Femur (tissue), 1 donor: ENCODE measurements around the gene BIN2.

Experiments used
- DNase-seq: peaks from one replicate; pipeline ENCODE4 v3.0.0-alpha.2; 2017

The BIN2 gene

DNA sequence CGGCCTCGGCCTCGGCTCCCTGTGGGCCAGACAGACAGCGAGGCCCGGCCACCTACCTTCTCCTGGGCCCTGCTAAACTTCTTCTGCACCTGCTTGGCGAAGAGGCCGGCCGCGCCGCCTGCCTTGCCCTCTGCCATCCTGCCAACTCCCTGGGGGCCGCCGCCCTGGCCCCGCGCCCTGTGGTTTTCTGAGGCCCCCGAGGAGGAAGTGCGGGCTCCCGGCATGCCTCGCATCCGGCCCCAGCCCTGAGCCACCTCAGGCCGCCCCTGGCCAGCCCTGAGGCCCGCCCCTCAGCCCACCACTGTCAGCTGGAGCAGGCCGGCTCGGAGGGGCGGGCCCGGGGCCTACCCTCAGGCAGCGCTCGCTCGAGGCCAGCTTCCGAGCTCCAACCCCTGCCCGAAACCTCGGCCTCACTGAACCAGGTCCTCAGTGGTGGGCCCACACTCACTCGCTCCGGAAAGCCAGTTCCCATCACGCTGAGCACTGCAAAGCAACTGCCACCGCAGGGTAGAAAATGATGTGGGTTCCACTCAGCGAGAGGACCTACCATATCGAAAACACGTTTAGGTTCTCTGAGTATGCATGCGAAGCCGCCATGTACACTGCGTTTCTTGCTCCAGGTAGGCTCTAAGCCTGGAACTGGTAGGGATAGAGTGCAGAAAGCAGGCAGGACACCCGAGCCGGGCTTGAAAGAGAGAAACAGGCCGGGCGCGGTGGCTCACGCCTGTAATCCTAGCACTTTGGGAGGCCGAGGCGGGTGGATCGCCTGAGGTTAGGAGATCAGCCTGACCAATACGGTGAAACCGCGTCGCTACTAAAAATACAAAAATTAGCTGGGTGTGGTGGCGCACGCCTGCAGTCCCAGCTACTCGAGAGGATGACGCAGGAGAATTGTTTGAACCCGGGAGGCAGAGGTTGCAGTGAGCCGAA is at the start of gene BIN2:
BIN2 (minus strand) TSS at position 209 of the 930 bp plus-strand sequence; CDS start at position 137, 72 bp downstream.
- peak; percentile 63 for DNase-seq

DNA sequence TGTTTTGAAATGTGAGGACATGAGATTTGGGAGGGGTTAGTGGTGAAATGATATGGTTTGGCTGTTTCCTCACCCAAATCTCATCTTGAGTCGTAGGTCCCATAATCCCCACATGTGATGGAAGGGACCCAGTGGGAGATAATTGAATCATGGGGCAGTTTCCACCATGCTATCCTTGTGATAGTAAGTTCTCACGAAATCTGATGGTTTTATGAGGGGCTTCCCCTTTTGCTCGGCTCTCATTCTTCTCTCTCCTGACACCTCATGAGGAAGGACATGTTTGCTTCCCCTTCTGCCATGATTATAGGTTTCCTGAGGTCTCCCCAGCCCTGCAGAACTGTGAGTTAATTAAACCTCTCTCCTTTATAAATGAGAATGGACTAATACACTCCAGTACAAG is 49.2 kb upstream of the BIN2 start:
- no peak for DNase-seq

GRCh38 chr12:51372021-51372420 is 48.0 kb upstream of the BIN2 start:
- DNase-seq = no peak

- DNase-seq = peak; percentile 70
These were observed 47.5 kb upstream of the BIN2 start for GRCh38 chr12:51371295-51371953.

DNA sequence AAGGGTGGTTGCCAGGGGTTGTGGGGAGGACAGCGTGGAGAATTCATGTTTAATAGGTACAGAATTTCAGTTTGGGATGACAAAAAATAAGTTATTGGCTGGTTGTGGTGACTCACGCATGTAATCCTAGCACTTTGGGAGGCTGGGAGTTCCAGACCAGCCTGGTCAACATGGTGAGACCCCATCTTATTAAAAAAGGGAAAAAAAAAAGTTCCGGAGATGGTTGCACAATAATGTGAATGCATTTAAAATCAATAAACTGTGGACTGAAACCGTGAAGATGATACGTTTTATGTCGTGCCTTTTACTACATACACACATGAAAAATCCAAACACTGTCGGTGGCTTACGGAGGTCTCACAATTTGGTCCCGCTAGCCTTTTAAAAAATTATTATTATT is 46.7 kb upstream of the BIN2 start:
- no peak for DNase-seq

DNA sequence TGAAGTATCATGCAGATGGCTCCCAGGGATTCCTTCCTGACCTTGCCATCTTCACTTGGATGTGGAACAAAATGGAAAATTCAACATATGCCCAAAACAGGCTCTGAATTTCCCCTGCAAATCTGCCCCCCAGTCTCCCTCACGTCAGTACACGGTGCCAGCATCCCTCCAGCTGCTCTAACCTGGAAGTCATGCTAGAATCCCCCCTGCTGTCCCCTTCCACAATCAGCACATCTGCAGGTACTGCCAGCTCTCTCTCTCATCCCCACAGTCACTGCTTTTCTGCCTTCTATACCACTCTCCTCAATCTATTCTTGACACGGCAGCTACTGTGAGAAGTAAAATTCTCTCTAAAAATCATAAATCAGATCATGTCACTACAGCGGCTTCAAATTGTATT is 45.6 kb upstream of the BIN2 start:
- no peak for DNase-seq

DNA sequence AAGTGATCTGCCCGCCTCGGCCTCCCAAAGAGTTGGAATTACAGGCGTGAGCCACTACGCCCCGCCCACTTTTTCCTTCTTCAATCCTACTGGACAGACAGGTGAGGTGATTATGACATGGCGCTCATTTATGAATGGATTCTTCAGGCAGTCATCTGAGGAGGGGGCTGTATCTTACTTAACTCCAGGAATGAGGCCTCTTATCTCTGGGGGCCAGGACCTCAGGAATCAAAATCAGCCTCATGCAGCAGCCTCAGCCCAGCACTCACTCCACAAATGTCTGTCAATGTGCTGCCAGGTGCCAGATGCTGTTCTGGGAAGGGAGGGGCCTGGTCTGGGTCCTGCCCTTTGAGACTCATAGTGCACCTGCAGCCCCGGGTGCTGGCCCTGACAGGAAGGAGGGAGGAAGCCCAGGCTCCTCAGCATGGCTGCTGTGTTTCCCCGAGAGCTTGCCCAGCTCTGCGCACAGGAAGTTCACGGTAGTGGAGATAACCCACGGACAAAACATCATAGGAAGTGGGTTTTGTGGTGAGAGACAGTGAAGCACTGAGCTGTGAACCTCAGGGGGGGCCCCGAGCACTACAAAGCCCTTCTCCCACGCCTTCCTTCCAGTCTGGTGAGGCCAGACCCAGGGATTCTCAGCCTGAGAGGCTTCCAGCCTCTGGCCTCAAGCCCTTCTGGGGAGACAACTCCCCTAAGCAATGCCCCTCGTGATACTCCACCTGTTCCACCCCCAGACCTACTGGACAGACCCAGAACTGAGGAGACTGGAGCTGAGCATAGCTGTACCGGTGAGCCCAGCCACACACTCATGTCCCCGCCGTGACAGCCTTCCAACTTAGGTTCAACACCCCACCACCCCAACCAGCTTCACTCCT is 44.9 kb upstream of the BIN2 start:
- DNase-seq = peak; percentile 77

DNA sequence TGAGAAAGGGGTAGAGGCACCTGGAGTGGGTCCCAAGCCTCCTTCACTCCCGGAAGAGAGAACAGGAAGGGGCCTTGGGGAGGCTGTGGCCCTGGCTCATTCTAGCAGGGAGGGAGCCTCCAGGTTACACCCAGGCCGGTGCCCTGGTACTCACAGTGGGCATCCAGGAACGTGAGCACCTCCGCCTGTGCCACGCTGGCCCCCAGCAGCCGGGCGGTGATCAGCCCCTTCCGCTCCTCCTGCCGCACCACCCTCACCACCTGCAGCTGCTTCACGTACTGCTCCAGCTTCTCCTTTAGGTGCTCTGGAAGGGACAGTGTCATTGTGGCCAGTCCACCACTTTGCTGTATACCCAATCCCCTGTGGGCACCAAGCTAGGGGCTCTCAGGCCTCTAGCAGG is 41.3 kb upstream of the BIN2 start:
- DNase-seq = no peak

- no peak for DNase-seq
These were observed 40.0 kb upstream of the BIN2 start for GRCh38 chr12:51364001-51364400.

DNA sequence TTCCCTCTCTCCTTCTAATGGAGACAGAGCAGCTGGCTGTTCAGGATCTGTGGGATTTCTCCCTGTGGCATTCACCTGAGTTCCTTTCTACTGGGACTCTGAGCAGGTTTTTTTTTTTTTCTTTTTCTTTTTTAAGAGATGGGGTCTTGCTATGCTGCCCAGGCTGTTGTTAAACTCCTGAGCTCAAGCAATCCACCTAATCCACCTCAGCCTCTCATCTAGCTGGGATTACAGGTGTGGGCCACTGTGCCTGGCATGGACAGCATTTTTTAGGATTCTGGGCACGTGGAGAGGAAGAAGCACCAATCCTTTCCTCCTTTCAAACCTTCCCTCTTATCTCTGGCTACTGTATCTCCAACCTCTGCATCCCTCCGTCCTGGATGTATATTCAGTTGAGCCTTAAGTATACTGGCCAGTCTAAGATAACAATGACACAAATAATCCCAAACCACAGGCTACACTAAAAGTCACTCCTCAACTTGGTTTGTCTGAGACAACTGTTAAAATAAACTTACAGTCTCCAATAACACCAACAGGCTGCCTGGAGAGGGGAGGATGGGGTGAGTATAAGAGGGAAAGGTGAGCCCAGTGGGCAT is 38.9 kb upstream of the BIN2 start:
- no peak for DNase-seq

DNA sequence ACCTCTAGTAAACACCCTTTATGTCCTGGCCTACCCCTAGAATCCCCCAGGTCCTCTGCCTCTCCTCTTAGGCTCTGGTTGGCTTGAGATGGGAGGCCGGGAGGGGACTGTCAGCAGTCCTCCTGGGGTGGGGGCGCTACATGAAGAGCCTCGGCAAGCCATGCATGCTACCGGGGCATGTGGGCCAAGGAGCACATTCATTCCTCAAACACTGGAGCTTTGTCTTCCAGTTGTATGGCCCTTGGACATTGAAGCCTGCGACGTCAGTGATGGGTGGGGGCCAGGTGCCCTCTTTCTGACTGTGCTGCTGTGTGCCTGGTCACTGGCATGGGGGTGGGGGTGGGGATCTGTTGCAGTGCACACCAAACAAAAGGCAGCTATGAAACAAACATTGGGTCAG is 38.3 kb upstream of the BIN2 start:
- DNase-seq = no peak

DNA sequence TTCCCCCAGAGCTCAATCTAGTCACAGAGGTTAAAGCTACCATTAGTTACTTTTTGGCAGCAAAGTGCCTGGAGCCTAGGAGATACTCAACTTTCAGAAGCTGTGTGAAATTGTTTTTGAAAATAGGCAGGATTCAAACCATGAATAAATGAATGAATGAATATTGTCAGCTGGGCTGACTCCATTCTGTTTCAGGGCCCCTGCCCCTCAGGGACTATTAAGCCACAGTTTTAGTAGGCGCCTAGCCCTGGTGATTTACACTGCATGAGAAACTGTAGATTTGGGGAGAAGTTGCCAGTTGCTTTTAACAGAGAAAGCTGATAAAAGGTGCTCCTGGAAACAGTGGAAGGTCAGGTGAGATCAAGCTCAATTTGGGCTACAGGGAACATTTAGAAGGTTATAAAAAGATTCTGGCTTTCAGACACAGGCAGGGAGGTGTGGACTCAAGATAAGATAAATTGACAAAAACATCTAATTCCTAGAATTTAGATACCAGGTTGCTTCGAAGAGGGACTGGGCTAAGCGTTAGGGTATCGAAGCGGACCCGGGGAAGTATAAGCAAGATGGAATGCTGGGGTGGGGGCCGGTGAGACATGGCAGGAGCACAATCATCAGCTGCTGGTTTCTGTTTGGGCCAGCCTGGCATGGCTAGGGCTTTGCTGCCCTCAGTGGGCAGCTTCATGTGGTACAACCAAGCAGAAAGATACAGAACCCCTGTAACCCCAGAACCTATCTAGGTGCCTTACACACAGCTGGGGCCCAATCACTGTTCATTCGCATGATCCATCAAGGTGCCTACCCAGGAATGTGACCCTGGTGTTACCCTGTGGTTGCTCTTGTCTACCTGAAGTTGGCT is 37.4 kb upstream of the BIN2 start:
- DNase-seq = no peak

DNA sequence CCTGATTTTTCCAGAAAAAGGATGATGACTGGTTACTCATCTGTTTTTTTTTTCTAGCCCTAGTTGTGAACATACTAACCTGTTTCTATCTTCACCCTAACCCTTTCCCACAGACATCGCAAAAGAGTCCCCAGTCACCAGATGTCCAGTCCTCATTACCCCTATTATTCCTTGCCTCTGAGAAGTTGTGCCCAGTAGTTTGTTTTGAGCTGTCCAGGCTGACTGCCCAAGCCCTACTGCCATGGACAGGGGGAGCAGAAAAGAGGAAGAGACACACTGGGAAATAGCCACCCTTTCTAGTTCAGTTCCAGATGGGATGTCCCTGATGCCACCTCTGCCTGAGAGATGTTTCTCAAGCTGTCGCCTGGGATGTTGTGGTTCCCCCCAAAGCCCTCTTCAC is 36.3 kb upstream of the BIN2 start:
- no peak for DNase-seq

DNA sequence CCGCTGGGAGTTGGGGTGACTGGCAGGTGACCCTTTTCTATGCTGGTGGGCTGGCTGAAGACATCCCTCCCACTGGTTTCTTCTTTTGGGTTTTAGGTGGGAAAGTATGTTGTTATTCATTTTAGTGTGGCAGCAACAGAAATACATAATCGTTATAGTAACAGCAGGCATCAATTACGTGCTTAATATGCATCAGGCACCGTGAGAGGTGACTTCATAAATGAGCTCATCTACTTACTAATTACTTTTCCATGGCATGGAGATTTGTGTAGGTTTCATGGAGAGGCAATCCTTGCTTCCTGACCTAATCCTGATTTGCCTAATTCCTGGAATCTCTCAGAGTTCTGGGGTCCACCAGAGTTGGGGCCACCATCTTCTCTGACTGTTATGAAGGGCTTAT is 35.9 kb upstream of the BIN2 start:
- no peak for DNase-seq

DNA sequence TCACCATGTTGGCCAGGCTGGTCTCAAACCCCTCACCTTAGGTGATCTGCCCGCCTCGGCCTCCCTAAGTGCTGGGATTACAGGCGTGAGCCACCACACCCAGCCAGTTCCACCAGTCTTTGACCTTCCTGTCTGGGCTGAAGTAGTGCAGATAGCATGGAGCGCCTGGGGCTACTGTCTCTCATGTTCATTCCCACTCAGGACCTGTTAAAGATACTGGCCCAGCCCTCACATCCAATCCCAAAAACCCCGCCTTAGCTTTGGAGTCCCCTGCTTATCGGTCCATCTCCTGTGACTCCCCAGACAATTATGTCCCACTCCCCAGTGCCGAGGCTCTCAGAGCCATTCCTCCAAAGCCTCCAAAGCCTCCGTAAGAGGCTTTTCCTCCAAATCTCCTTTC is 34.5 kb upstream of the BIN2 start:
- DNase-seq = no peak

DNA sequence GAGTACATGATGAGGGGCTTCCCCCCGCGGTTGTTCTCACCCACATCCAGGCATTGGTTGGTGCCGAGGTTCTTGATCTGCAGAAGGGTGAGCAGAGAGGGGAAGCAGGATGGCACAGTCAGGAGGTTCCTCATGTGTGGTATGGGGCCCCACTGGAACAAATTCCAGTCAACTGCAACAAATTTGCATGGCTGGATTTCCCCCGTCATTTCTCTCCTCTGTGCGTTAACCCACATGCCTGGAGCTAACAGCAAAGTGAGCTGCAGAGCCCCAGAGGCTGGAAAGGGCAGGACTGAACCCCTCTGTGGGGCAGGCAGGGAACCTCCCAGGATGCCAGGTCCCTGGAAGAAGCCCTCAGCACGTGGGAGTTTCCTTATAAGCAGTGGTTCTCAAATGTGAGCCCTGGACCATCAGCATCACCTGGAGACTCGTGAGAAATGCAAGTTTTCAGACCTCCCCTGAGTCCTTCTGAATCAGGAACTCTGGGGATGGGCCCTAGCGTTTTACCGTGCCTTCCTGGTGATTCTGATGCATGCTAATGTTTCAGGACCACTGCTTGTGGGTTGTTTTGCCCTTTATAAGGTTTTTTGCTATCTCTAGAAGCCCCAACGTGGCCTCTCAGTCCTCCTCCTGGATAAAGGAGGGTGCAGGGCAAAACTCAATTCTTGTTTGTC is 33.5 kb upstream of the BIN2 start:
- DNase-seq = no peak

DNA sequence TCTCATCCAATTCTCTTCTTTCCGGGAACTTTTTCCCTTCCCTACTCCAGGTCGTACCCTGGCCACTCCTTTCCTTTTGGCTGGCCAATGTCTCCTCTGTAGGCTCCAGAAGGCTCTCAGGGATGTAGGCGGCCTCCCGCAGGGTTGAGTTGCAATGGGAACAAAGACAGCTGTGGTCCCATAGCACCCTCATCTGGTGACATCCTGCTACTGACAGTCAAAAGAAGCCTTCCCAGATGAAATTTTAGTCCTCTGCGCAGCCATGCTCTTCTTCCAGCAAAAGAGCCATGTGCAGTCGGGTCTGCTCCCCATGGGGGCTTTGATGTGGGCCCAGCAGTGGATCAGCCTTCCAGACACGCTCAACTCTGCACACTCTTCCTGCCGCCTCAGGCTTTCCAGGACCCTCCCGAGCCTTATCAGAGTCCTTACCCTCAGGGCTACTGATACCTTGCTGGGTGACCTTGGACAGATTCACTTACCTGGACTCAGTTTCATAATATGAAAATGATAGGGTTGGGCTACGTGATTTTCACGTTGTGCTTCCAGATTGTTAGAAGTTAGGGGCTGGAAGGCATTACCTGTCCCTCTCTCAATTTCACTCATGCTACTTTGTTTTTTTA is 28.0 kb upstream of the BIN2 start:
- DNase-seq = peak; percentile 38

DNA sequence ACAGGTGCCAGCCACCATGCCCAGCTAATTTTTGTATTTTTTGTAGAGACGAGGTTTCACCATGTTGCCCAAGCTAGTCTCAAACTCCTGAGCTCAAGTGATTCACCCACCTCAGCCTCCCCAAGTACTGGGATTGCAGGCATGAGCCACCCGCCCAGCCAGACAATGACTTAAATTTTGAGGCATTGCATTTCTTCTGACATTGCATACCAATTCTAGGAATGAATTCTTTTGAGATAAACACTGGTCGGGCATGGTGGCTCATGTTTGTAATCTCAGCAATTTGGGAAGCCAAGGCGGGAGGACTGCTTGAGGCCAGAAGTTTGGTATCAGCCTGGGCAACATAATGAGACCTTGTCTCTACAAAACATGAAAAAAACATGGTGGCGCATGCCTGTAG is 25.1 kb upstream of the BIN2 start:
- no peak for DNase-seq

GRCh38 chr12:51348116-51348515 is 24.1 kb upstream of the BIN2 start:
- no peak for DNase-seq

GRCh38 chr12:51346581-51346980 is 22.6 kb upstream of the BIN2 start, which contains the start of gene CELA1:
TSS of gene CELA1 (minus strand) at chr12:51346679. CDS start at chr12:51346638, 41 bp downstream.
- no peak for DNase-seq

DNA sequence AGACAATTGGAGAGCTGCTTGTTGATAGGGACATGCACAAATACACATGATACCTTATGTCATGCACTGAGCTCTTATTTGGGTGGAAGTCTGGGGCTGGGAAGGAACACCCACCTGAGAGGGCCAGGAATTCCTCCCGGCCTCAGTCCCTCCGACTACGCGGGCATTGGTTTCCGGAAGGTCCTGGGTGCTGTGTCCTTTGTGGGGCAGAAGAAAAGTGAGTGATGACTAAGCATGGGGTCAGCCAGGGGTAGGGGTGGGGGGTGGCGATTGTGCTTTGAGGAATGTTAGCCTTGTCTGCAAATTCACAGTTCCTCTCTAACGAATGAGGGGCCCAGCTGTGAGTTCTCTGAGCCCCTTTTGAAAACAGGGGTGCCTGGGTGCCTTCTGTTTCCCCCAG is 21.7 kb upstream of the BIN2 start:
- DNase-seq = no peak
